ENCODE results near the gene CDH11. TPM values are rescaled to one million over a fixed set of nuclear protein-coding genes. Genes with fewer than 3 reads are reported as not detected.

CDH11 gene
- total and polyA plus RNA-seq, 8 donors, result 2.2 to 171 (median 15.2) TPM

DNA sequence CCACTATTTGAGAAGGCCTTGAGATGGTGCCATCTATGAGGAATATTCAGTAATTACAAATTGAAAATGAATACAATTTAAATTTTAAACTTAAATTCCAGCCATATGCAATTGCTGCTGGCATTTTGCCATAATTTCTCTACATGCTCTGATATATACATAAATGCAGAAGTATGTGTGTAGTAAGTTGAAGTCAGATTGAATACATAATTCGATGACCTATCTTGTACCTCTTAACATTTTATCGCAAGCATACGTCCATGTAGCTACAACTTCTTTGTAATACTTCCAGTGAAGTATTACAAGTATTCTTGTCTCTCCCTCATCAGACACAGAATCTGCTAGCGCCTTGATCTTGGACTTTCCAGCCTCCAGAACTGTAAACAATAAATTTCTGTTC is 26.0 kb downstream of the CDH11 start:
- TF ChIP-seq POLR2A (IDR thresholded peaks at IDR 0.05) (no peak), POLR2AphosphoS5 (IDR thresholded peaks at IDR 0.05) (no peak)
- TF ChIP-seq, protein P1, sequence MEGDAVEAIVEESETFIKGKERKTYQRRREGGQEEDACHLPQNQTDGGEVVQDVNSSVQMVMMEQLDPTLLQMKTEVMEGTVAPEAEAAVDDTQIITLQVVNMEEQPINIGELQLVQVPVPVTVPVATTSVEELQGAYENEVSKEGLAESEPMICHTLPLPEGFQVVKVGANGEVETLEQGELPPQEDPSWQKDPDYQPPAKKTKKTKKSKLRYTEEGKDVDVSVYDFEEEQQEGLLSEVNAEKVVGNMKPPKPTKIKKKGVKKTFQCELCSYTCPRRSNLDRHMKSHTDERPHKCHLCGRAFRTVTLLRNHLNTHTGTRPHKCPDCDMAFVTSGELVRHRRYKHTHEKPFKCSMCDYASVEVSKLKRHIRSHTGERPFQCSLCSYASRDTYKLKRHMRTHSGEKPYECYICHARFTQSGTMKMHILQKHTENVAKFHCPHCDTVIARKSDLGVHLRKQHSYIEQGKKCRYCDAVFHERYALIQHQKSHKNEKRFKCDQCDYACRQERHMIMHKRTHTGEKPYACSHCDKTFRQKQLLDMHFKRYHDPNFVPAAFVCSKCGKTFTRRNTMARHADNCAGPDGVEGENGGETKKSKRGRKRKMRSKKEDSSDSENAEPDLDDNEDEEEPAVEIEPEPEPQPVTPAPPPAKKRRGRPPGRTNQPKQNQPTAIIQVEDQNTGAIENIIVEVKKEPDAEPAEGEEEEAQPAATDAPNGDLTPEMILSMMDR (IDR thresholded peaks at IDR 0.05), result no peak
- 68 to 71% (median 70%) methylated on average over 4 of the region's 4 CpGs for WGBS, 5 donors
- Histone ChIP-seq H3K27me3 (no peaks in the 10 kb centered on the region), H3K4me1 (no peaks in the 10 kb centered on the region), H3K4me3 (no peak overlapping the region), H3K36me3 (no peaks in the 10 kb centered on the region), H3K27ac (no peak overlapping the region), H3K9me3 (no peaks in the 10 kb centered on the region)
- intact Hi-C loops (cut with DNase I; ENCODE audit: low total_unique reads), result no loop called here
- no peak for DNase-seq

DNA sequence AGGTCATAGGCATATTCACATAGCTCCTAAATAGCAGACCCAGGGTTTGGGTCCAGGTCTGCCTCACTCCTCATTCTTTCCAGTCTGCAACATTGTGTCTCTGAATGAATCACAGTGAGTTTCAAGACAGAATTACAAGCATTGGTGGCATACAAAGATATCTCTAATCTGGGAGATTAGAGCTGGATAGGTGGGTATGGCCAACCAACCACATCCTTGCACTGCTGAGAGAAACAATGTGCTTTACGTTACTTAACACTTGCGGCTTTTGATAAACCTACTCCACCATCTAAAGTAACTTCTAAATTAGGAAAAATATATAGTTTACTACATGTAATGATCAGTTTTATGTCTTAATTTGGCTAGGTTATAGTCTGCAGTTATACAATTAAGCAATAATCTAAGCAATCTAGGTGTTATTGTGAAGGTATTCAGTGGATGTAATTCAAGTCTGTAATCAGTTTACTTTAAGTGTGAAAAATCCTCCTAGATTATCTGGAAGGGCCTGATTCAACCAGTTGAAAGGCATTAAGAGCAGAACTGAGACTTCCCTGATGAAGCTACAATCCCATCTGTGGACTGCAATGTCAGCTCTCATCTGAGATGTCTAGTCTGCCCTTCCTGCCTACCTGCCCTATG is 26.7 kb downstream of the CDH11 start:
- intact Hi-C loops (cut with DNase I; ENCODE audit: low total_unique reads), result no loop called here
- H3K27ac ChIP-seq, result no peak overlapping the region
- no peak for DNase-seq
- no peaks in the 10 kb centered on the region for H3K9me3 ChIP-seq
- no peaks in the 10 kb centered on the region for H3K36me3 ChIP-seq
- TF ChIP-seq, protein P1 (IDR thresholded peaks at IDR 0.05), result no peak
- no peak for TF ChIP-seq EP300 (IDR thresholded peaks at IDR 0.05)
- TF ChIP-seq POLR2AphosphoS5 (IDR thresholded peaks at IDR 0.05), result no peak
- no peak for TF ChIP-seq POLR2A (IDR thresholded peaks at IDR 0.05)
- H3K27me3 ChIP-seq, result no peaks in the 10 kb centered on the region
- no peak overlapping the region for H3K4me3 ChIP-seq
- H3K4me1 ChIP-seq, result no peaks in the 10 kb centered on the region
- WGBS, 5 donors, result 72 to 85% (median 76%) methylated on average over 2 of the region's 2 CpGs

DNA sequence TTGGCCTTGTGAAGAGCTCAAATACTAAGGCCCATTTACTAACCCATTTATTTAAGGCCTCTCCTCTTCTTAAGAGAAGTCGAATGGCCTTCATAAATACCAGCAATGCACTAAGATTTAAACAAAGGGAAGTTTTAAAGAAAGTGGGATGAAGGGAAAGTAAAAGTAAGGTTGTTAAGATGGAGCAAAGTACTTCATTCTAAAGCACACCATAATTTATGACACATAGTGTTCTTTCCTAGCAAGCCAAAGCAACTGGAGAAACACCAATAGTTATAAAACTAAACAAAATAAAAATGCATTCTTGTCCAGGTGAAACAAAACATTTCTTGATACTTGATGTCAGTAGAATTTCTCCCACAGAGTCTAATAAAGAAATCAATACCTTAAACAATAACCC is 27.9 kb downstream of the CDH11 start:
- H3K27me3 ChIP-seq, result no peaks in the 10 kb centered on the region
- H3K9me3 ChIP-seq, result no peaks in the 10 kb centered on the region
- no peak overlapping the region for H3K27ac ChIP-seq
- 64 to 71% (median 70%) methylated on average over 1 of the region's 1 CpG for WGBS, 5 donors
- no peaks in the 10 kb centered on the region for H3K4me1 ChIP-seq
- no peaks in the 10 kb centered on the region for H3K36me3 ChIP-seq
- intact Hi-C loops (cut with DNase I; ENCODE audit: low total_unique reads), result no loop called here
- no peak overlapping the region for H3K4me3 ChIP-seq
- DNase-seq, result no peak
- no peak for TF ChIP-seq EP300 (IDR thresholded peaks at IDR 0.05)
- TF ChIP-seq POLR2A (IDR thresholded peaks at IDR 0.05), result no peak
- no peak for TF ChIP-seq POLR2AphosphoS5 (IDR thresholded peaks at IDR 0.05)
- TF ChIP-seq, protein P1 (IDR thresholded peaks at IDR 0.05), result no peak

DNA sequence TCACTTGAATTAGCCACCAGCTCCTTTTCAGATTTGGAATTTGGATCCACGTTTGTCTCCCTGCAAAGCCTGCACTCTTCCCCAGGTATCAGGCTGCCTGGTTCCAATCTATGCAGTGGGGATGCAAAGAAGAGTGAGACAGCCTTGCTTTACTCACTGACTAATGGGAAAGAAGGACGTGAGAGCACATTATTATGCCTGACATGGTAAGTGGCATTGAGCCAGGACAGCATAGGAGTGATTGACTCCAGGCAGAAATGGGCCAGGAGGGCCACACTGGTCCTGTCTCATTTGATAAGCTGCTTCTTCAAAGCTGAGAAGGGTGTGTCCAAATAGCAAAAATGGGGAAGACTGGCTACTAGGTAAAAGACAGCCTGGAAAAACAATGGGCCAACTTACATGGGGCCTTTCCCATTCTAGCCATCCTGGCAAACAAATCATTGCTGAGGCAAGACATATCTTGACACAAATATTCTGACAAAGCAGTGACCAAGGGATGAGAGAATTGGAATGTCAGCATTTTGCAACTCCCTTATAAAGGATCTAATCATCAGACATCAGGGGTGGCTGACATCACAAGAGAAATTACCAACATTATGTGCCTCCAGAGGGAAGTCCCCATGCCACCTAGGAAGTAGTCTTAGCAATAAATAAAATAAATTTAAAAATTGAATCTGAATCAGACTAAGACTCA is 38.6 kb downstream of the CDH11 start:
- peaks cover 0 to 5% (median 0%) of the 10 kb centered on the region in 4 donors for H3K4me1 ChIP-seq
- DNase-seq, result no peak
- 36 to 54% (median 42%) methylated on average over 2 of the region's 2 CpGs for WGBS, 5 donors
- intact Hi-C loops (cut with DNase I; ENCODE audit: low total_unique reads), result no loop called here
- no peak overlapping the region for H3K27ac ChIP-seq
- H3K27me3 ChIP-seq, result no peaks in the 10 kb centered on the region
- H3K9me3 ChIP-seq, result no peaks in the 10 kb centered on the region
- H3K4me3 ChIP-seq, result no peak overlapping the region
- H3K36me3 ChIP-seq, result no peaks in the 10 kb centered on the region
- TF ChIP-seq EP300 (IDR thresholded peaks at IDR 0.05) (no peak), POLR2A (IDR thresholded peaks at IDR 0.05) (no peak), POLR2AphosphoS5 (IDR thresholded peaks at IDR 0.05) (no peak)
- TF ChIP-seq, protein P1 (IDR thresholded peaks at IDR 0.05), result no peak

Measured in stomach (tissue), 9 donors.